K562 (cell line): ENCODE data around the gene CLEC18B. TPM values are rescaled to one million over a fixed set of nuclear protein-coding genes. Genes with fewer than 3 reads are reported as not detected.
A peak's percentile ranks its signal among the peaks of the same experiment; 100 is the strongest.
"Not testable (repeated sequence)": the region's sequence is repeated elsewhere in the genome, so short reads cannot be mapped to it uniquely, and the experiment has no call there.

ENCODE experiments used
- PML ChIP-seq: IDR thresholded peaks from 2 replicates; pipeline ENCODE4 v1.6.1; 2012; ENCODE audit warnings: low read length, inconsistent platforms
- POLR2AphosphoS5 ChIP-seq: IDR thresholded peaks from 2 replicates; pipeline ENCODE4 v1.6.1; 2011; ENCODE audit warnings: mild to moderate bottlenecking, low read depth, low read length, moderate library complexity; ENCODE audit not compliant: control insufficient read depth, insufficient read depth
- polyA plus RNA-seq, 8 experiments: library from polyadenylated mRNA; depleted of rRNA in 4 of 8; stranded (reverse) in 5 of 8; unstranded in 3 of 8; fragments of >200 nt; fragmentation: Nextera tagmentation in 2 of 8; fragmentation: Illumina TruSeq in 1 of 8; extraction: Ambion mirVana in 2 of 8; extraction: Trizol in 1 of 8; gene quantifications; 2 replicates each; pipeline versions ENCODE4 v1.2.1 to v1.2.3, GENCODE V29; 2011 to 2014; ENCODE audit warnings: inconsistent platforms in 1 of 8, missing spikeins in 1 of 8
- total RNA-seq, 7 experiments: library from RNA; depleted of rRNA in 6 of 7; stranded (reverse); fragments of >200 nt in 6 of 7; fragmentation: Illumina TruSeq in 2 of 7; extraction: Trizol in 2 of 7; gene quantifications; 2 replicates each; pipeline versions ENCODE4 v1.2.1 to v1.2.3, GENCODE V29; 2011 to 2021; ENCODE audit warnings: low replicate concordance in 1 of 7
- TF ChIP-seq, protein P1 (sequence below), 2 experiments: fragments of 450-650 bp; formaldehyde crosslinking in 1 of 2; IDR thresholded peaks; 2 replicates each; pipeline versions ENCODE4 v1.4.0 to v1.6.1; 2014 to 2020; ENCODE audit warnings: mild to moderate bottlenecking in 2 of 2, borderline replicate concordance in 1 of 2, low read depth in 1 of 2
- TF ChIP-seq, protein P2 (sequence below), 2 experiments: fragments of 450-650 bp in 1 of 2; sonication (generic) in 1 of 2; formaldehyde crosslinking in 1 of 2; IDR thresholded peaks; 2 replicates each; pipeline versions ENCODE4 v1.7.1 to v1.9.0; 2016 to 2022; ENCODE audit warnings: inconsistent platforms in 1 of 2, mild to moderate bottlenecking in 1 of 2, missing genetic modification reagents in 1 of 2

CLEC18B gene
- total and polyA plus RNA-seq, 9 of the 15 experiments (the other 6 are each of a cell fraction or from before 2014, with no cell fraction given), result 0.23 to 7.6 (median 3.5) TPM

DNA sequence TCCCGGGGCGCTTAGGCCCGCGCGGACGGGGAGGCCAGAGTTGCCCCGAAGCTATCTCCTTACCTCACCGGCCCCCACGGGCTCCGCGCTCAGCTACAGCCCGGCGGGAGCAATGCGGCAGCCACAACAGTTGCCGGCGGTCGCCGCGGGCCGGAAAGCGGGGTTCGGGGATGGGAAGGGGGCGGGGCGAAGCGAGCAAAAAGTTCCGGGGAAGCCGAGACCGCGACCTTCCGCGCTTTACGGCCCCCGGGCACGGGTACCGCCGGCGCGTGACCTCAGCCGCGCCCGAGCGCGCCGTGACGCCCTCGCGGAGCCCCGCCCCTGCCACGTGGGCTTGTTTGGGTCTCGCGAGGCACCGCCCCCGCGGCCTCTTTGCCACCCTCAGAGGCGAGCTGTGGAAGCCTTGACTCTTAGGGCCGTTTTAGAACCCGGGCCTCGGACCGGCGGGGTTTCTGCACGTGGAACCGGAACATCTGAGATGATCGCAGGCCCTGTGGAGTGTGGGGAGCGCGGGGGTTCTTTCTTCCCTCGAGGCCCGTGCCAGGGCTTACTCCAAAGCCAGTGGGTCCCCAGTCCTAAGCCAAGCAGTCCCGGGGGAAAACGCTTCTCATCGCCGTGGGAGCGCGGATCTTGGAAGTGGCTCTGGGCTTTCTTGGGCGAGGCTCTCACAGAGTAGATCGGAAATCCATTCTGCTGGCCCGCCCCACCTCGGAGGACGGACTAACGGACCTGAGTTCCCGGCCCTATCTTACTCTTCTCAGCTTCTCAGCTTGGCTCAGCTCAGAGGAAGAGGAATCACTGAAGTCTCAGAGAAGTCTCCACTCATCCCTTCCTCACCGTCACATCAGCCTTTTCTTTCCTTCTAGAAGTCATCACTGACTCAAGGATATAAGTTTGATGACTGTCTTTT is 53.0 kb downstream of the CLEC18B start (continued):
- TF ChIP-seq, protein P1, sequence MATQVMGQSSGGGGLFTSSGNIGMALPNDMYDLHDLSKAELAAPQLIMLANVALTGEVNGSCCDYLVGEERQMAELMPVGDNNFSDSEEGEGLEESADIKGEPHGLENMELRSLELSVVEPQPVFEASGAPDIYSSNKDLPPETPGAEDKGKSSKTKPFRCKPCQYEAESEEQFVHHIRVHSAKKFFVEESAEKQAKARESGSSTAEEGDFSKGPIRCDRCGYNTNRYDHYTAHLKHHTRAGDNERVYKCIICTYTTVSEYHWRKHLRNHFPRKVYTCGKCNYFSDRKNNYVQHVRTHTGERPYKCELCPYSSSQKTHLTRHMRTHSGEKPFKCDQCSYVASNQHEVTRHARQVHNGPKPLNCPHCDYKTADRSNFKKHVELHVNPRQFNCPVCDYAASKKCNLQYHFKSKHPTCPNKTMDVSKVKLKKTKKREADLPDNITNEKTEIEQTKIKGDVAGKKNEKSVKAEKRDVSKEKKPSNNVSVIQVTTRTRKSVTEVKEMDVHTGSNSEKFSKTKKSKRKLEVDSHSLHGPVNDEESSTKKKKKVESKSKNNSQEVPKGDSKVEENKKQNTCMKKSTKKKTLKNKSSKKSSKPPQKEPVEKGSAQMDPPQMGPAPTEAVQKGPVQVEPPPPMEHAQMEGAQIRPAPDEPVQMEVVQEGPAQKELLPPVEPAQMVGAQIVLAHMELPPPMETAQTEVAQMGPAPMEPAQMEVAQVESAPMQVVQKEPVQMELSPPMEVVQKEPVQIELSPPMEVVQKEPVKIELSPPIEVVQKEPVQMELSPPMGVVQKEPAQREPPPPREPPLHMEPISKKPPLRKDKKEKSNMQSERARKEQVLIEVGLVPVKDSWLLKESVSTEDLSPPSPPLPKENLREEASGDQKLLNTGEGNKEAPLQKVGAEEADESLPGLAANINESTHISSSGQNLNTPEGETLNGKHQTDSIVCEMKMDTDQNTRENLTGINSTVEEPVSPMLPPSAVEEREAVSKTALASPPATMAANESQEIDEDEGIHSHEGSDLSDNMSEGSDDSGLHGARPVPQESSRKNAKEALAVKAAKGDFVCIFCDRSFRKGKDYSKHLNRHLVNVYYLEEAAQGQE (IDR thresholded peaks at IDR 0.05; ENCODE audit: borderline replicate concordance), result peak; percentile 46
- TF ChIP-seq, protein P1 (CRISPR knock-in tag; IDR thresholded peaks at IDR 0.05; ENCODE audit: low read depth), result not testable (repeated sequence)
- TF ChIP-seq PML, result peak; percentile 35; the same call in 1 of the 2 replicates
- TF ChIP-seq, protein P2, sequence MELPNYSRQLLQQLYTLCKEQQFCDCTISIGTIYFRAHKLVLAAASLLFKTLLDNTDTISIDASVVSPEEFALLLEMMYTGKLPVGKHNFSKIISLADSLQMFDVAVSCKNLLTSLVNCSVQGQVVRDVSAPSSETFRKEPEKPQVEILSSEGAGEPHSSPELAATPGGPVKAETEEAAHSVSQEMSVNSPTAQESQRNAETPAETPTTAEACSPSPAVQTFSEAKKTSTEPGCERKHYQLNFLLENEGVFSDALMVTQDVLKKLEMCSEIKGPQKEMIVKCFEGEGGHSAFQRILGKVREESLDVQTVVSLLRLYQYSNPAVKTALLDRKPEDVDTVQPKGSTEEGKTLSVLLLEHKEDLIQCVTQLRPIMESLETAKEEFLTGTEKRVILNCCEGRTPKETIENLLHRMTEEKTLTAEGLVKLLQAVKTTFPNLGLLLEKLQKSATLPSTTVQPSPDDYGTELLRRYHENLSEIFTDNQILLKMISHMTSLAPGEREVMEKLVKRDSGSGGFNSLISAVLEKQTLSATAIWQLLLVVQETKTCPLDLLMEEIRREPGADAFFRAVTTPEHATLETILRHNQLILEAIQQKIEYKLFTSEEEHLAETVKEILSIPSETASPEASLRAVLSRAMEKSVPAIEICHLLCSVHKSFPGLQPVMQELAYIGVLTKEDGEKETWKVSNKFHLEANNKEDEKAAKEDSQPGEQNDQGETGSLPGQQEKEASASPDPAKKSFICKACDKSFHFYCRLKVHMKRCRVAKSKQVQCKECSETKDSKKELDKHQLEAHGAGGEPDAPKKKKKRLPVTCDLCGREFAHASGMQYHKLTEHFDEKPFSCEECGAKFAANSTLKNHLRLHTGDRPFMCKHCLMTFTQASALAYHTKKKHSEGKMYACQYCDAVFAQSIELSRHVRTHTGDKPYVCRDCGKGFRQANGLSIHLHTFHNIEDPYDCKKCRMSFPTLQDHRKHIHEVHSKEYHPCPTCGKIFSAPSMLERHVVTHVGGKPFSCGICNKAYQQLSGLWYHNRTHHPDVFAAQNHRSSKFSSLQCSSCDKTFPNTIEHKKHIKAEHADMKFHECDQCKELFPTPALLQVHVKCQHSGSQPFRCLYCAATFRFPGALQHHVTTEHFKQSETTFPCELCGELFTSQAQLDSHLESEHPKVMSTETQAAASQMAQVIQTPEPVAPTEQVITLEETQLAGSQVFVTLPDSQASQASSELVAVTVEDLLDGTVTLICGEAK (IDR thresholded peaks at IDR 0.05), result 0 out of 2 replicates have a peak, but pooled peaks have one; percentile 12
- TF ChIP-seq, protein P2 (CRISPR knock-in tag; IDR thresholded peaks at IDR 0.05), result not testable (repeated sequence)
- TF ChIP-seq POLR2AphosphoS5, result peak; percentile 65
